K562 (cell line): ENCODE results near the gene POLR1A. TPM values are rescaled to one million over a fixed set of nuclear protein-coding genes. Genes with fewer than 3 reads are reported as not detected.

Experiments
- ATAC-seq: fragments of 200-7000 bp; cut with Tn5 transposase; 3 replicates; pipeline ENCODE4 v1.9.1; 2020; ENCODE audit warnings: moderate library complexity
- BruUV-seq: library from RNA; stranded (reverse); fragments of 400-500 nt; replicated peaks from 2 replicates; lab custom pipeline; 2021; lab: Mats Ljungman, UMichigan
- CTCF ChIA-PET: fragments of 300-600 bp; formaldehyde crosslinking; extraction: SDS; loops from one replicate; lab custom pipeline; 2021; ENCODE audit warnings: low intra/inter-chr PET ratio; lab: Yijun Ruan, JAX
- POLR2A ChIA-PET: fragments of 300-600, 350-650 bp; sonication (Branson Sonifier 250); formaldehyde crosslinking; extraction: SDS; loops from one replicate; lab custom pipeline; 2021; ENCODE audit warnings: antibody characterized with exemption, inconsistent platforms; lab: Yijun Ruan, JAX
- DNase-seq, 4 experiments: peaks; one replicate each; pipeline versions ENCODE4 v3.0.0 to v3.0.0-alpha.2; 2011 to 2018; ENCODE audit warnings: low spot score in 3 of 4, mixed read lengths in 3 of 4; ENCODE audit errors: extremely low read depth in 1 of 4
- FAIRE-seq: peaks from 2 replicates; lab custom pipeline; 2011; peaks lifted over from hg19 to GRCh38; lab: Jason Lieb, UNC
- H2AFZ ChIP-seq: 2 replicates; pipeline ENCODE4 v1.6.0; 2011; ENCODE audit warnings: low read depth, low read length, control low read depth, inconsistent platforms
- H3K27ac ChIP-seq: fragments of 200-600 bp; 3 replicates; pipeline ENCODE4 v1.8.0; 2011; ENCODE audit warnings: low read depth, mild to moderate bottlenecking, control low read depth, inconsistent platforms, low read length, moderate library complexity, mixed read lengths; ENCODE audit errors: extremely low read depth
- H3K27me3 ChIP-seq, 2 experiments: fragments of 300-600 bp in 1 of 2; 2 replicates in 1 of 2; 3 replicates in 1 of 2; pipeline versions ENCODE4 v1.6.0 to v1.8.0; 2011; ENCODE audit warnings: inconsistent platforms in 2 of 2, low read length in 2 of 2, mild to moderate bottlenecking in 1 of 2, mixed read lengths in 1 of 2, moderate library complexity in 1 of 2; ENCODE audit not compliant: control insufficient read depth in 2 of 2, insufficient read depth in 2 of 2
- H3K36me3 ChIP-seq: fragments of 300-600 bp; 3 replicates; pipeline ENCODE4 v1.8.0; 2011; ENCODE audit warnings: mild to moderate bottlenecking, low read length, inconsistent platforms; ENCODE audit not compliant: control insufficient read depth, insufficient read depth
- H3K4me1 ChIP-seq, 2 experiments: fragments of 200-600 bp in 1 of 2; replicated peaks in 1 of 2; 2 replicates in 1 of 2; 3 replicates in 1 of 2; pipeline versions ENCODE4 v1.5.1 to v1.8.0; 2011; ENCODE audit warnings: inconsistent platforms in 2 of 2, low read length in 2 of 2, mild to moderate bottlenecking in 1 of 2, mixed read lengths in 1 of 2, moderate library complexity in 1 of 2; ENCODE audit not compliant: control insufficient read depth in 2 of 2, insufficient read depth in 2 of 2
- H3K4me2 ChIP-seq: 2 replicates; pipeline ENCODE4 v1.6.1; 2011; ENCODE audit warnings: low read length, control low read depth, inconsistent platforms, mixed read lengths; ENCODE audit not compliant: insufficient read depth
- H3K4me3 ChIP-seq: fragments of 200-600 bp; sonication (generic), shearing (Covaris generic); 2 replicates; pipeline ENCODE4 v1.5.1; 2016; ENCODE audit warnings: control low read depth, inconsistent platforms
- H3K79me2 ChIP-seq: fragments of 200-600 bp; 3 replicates; pipeline ENCODE4 v1.8.0; 2011; ENCODE audit warnings: low read length, inconsistent platforms; ENCODE audit not compliant: control insufficient read depth, insufficient read depth
- H3K9ac ChIP-seq, 2 experiments: 2 replicates each; pipeline versions ENCODE4 v1.6.0 to v1.6.1; 2011; ENCODE audit warnings: low read depth in 2 of 2, low read length in 2 of 2, control low read depth in 1 of 2, inconsistent platforms in 1 of 2, mild to moderate bottlenecking in 1 of 2, mixed read lengths in 1 of 2; ENCODE audit not compliant: insufficient read depth in 1 of 2
- H3K9me1 ChIP-seq: one replicate; pipeline ENCODE4 v1.6.0; 2011; ENCODE audit warnings: inconsistent platforms, mild to moderate bottlenecking, low read length, moderate library complexity; ENCODE audit not compliant: control insufficient read depth, insufficient read depth
- H3K9me3 ChIP-seq: replicated peaks from 2 replicates; pipeline ENCODE4 v1.5.1; 2011; ENCODE audit warnings: low read depth, low read length, inconsistent platforms; ENCODE audit not compliant: control insufficient read depth, insufficient read depth
- H4K20me1 ChIP-seq: replicated peaks from 2 replicates; pipeline ENCODE4 v1.6.1; 2011; ENCODE audit warnings: low read length, inconsistent platforms, mixed read lengths; ENCODE audit not compliant: control insufficient read depth, insufficient read depth
- CBFB ChIP-seq: sonication (generic); formaldehyde crosslinking; IDR thresholded peaks from 2 replicates; pipeline ENCODE4 v1.4.0; 2020; ENCODE audit warnings: mild to moderate bottlenecking, missing genetic modification reagents
- EHMT2 ChIP-seq: fragments of 450-650 bp; IDR thresholded peaks from 2 replicates; pipeline ENCODE4 v1.6.1; 2018; ENCODE audit warnings: antibody characterized with exemption
- POLR2AphosphoS5 ChIP-seq: IDR thresholded peaks from 2 replicates; pipeline ENCODE4 v1.6.1; 2011; ENCODE audit warnings: mild to moderate bottlenecking, low read depth, low read length, moderate library complexity; ENCODE audit not compliant: control insufficient read depth, insufficient read depth
- THAP12 ChIP-seq: fragments of 250-450 bp; sonication (Bioruptor Pico); IDR thresholded peaks from 2 replicates; pipeline ENCODE4 v1.9.0; 2021; ENCODE audit warnings: mild to moderate bottlenecking, inconsistent platforms
- XRCC4 ChIP-seq: IDR thresholded peaks from one replicate; pipeline ENCODE4 v1.6.1; 2011; ENCODE audit not compliant: insufficient read depth, insufficient read length; ENCODE audit errors: extremely low read depth
- ZBTB8A ChIP-seq: fragments of 450-650 bp; IDR thresholded peaks from 2 replicates; pipeline ENCODE4 v1.6.1; 2018; ENCODE audit warnings: mild to moderate bottlenecking, moderate library complexity; ENCODE audit not compliant: partially characterized antibody
- WGBS: fragments of 100-300 bp; shearing (Covaris generic); methylation state at CpG from one replicate; pipeline ENCODE4 v1.1.6; 2016; ENCODE audit warnings: low coverage, mixed read lengths; ENCODE audit not compliant: insufficient coverage; ENCODE audit errors: missing lambda C conversion rate; 5-methylcytosine and 5-hydroxymethylcytosine counted together
- in situ Hi-C: fragments of 300-500 bp; cut with MboI; formaldehyde crosslinking; loops from 4 replicates; pipeline ENCODE4 v1.15.0; 2018; ENCODE audit warnings: inconsistent platforms, mixed read lengths
- intact Hi-C: fragments of 100-400 bp; cut with micrococcal nuclease; formaldehyde crosslinking; loops from 2 replicates; pipeline ENCODE4 v1.14.2; 2022
- polyA plus RNA-seq, 8 experiments: library from polyadenylated mRNA; depleted of rRNA in 4 of 8; stranded (reverse) in 5 of 8; unstranded in 3 of 8; fragments of >200 nt; fragmentation: Nextera tagmentation in 2 of 8; fragmentation: Illumina TruSeq in 1 of 8; extraction: Ambion mirVana in 2 of 8; extraction: Trizol in 1 of 8; gene quantifications; 2 replicates each; pipeline versions ENCODE4 v1.2.1 to v1.2.3, GENCODE V29; 2011 to 2014; ENCODE audit warnings: inconsistent platforms in 1 of 8, missing spikeins in 1 of 8
- total RNA-seq, 7 experiments: library from RNA; depleted of rRNA in 6 of 7; stranded (reverse); fragments of >200 nt in 6 of 7; fragmentation: Illumina TruSeq in 2 of 7; extraction: Trizol in 2 of 7; gene quantifications; 2 replicates each; pipeline versions ENCODE4 v1.2.1 to v1.2.3, GENCODE V29; 2011 to 2021; ENCODE audit warnings: low replicate concordance in 1 of 7
- TF ChIP-seq, protein P1 (sequence below): fragments of 250-450 bp; sonication (Bioruptor Pico); IDR thresholded peaks from 2 replicates; pipeline ENCODE4 v1.5.0; 2021

POLR1A gene
- total and polyA plus RNA-seq, 9 of the 15 experiments (the other 6 are each of a cell fraction or from before 2014, with no cell fraction given) = 3.0 to 72.1 (median 21.8) TPM

GRCh38 chr2:86031606-86032005 is 74.1 kb downstream of the POLR1A start:
- TF ChIP-seq XRCC4 = no peak
- TF ChIP-seq ZBTB8A = no peak
- TF ChIP-seq, protein P1, sequence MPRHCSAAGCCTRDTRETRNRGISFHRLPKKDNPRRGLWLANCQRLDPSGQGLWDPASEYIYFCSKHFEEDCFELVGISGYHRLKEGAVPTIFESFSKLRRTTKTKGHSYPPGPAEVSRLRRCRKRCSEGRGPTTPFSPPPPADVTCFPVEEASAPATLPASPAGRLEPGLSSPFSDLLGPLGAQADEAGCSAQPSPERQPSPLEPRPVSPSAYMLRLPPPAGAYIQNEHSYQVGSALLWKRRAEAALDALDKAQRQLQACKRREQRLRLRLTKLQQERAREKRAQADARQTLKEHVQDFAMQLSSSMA = no peak
- Histone ChIP-seq H4K20me1 (no peaks in the 10 kb centered on the region), H3K9me1 (no peaks in the 10 kb centered on the region), H3K79me2 (no peaks in the 10 kb centered on the region), H3K4me3 (no peak overlapping the region), H2AFZ (no peak overlapping the region), H3K9ac (no peak overlapping the region), H3K9me3 (no peaks in the 10 kb centered on the region), H3K36me3 (peaks cover 100% of the 10 kb centered on the region; the same call in 2 of the 3 replicates), H3K4me2 (no peak overlapping the region), H3K27me3 (no peaks in the 10 kb centered on the region), H3K27ac (no peak overlapping the region), H3K4me1 (peaks cover 0 to 9% of the 10 kb centered on the region in 2 experiments; a peak in 2 of 5 replicates)
- no peak for DNase-seq
- POLR2A ChIA-PET = no interaction called here
- 97% methylated on average over 3 of the region's 4 CpGs for WGBS
- no TSS peak for BruUV-seq
- FAIRE-seq = no peak
- in situ Hi-C loops = no loop called here
- ATAC-seq = no peak
- intact Hi-C loops = no loop called here
- CTCF ChIA-PET = no interaction called here

GRCh38 chr2:86031151-86031550 is 74.5 kb downstream of the POLR1A start:
- no peak for FAIRE-seq

More at GRCh38 chr2:86031151-86031550, 74.5 kb downstream of the POLR1A start:
- no peak for TF ChIP-seq CBFB (CRISPR knock-in tag)
- no peak for TF ChIP-seq THAP12
- TF ChIP-seq EHMT2 = no peak
- TF ChIP-seq POLR2AphosphoS5 = no peak
- H3K9me3 ChIP-seq = no peaks in the 10 kb centered on the region
- CTCF ChIA-PET = no interaction called here
- 92% methylated on average over 14 of the region's 14 CpGs for WGBS
- intact Hi-C loops = no loop called here
- ATAC-seq (no peak), DNase-seq (no peak)
- no peak overlapping the region for H3K4me2 ChIP-seq
- in situ Hi-C loops = no loop called here
- H3K9ac ChIP-seq = no peak overlapping the region; a peak in 1 of 4 replicates
- H3K79me2 ChIP-seq = no peaks in the 10 kb centered on the region
- H3K27ac ChIP-seq = no peak overlapping the region
- peaks cover 100% of the 10 kb centered on the region; the same call in 2 of the 3 replicates for H3K36me3 ChIP-seq
- no peaks in the 10 kb centered on the region for H3K9me1 ChIP-seq
- no TSS peak for BruUV-seq
- H3K4me1 ChIP-seq = peaks cover 0 to 10% of the 10 kb centered on the region in 2 experiments; a peak in 2 of 5 replicates
- H3K4me3 ChIP-seq = no peak overlapping the region
- H2AFZ ChIP-seq = no peak overlapping the region
- POLR2A ChIA-PET = no interaction called here
- H3K27me3 ChIP-seq = no peaks in the 10 kb centered on the region
- H4K20me1 ChIP-seq = no peaks in the 10 kb centered on the region
